ENCODE data around the gene PHF11. TPM values are rescaled to one million over a fixed set of nuclear protein-coding genes. Genes with fewer than 3 reads are reported as not detected.

PHF11 gene
- 16.4 TPM for total RNA-seq (ENCODE audit: unreplicated experiment)
- long read RNA-seq, partial matches to known transcripts: 1 of 7 reads
- long read RNA-seq, other reads (novel, unspliced or antisense): 1 of 7 reads

GRCh38 chr13:49495783-49496762, at the start of gene PHF11:
Gene PHF11, plus strand, starts transcription at chr13:49495953. Its CDS starts 49 bp downstream, at chr13:49496002.
- peaks cover 3% of the 10 kb centered on the region for H3K36me3 Mint-ChIP-seq (ENCODE audit: low read depth, unreplicated experiment)
- TF ChIP-seq CTCF (IDR thresholded peaks at IDR 0.05; ENCODE audit: unreplicated experiment): peak; percentile 18
- DNase-seq (ENCODE audit: low spot score): peak; percentile 53
- peak within 1 kb of the TSS; percentile 91 for H3K4me3 Mint-ChIP-seq (ENCODE audit: unreplicated experiment)
- peaks cover 4% of the 10 kb centered on the region for H3K27me3 Mint-ChIP-seq (ENCODE audit: unreplicated experiment)
- peaks cover 6% of the 10 kb centered on the region for H3K4me1 Mint-ChIP-seq (ENCODE audit: unreplicated experiment)
- no peaks in the 10 kb centered on the region for H3K9me3 Mint-ChIP-seq (ENCODE audit: unreplicated experiment)
- H3K27ac Mint-ChIP-seq (ENCODE audit: unreplicated experiment): peak within 1 kb of the TSS; percentile 64

- Mint-ChIP-seq H3K36me3 (ENCODE audit: low read depth, unreplicated experiment) (no peaks in the 10 kb centered on the region), H3K27me3 (ENCODE audit: unreplicated experiment) (peaks cover 4% of the 10 kb centered on the region), H3K9me3 (ENCODE audit: unreplicated experiment) (no peaks in the 10 kb centered on the region), H3K4me3 (ENCODE audit: unreplicated experiment) (no peak overlapping the region), H3K27ac (ENCODE audit: unreplicated experiment) (no peak overlapping the region), H3K4me1 (ENCODE audit: unreplicated experiment) (peaks cover 12% of the 10 kb centered on the region)
- TF ChIP-seq CTCF (IDR thresholded peaks at IDR 0.05; ENCODE audit: unreplicated experiment): no peak
- no peak for DNase-seq (ENCODE audit: low spot score)
These were observed 49.3 kb upstream of the PHF11 start for GRCh38 chr13:49446473-49446872.

GRCh38 chr13:49448753-49449152, 47.0 kb upstream of the PHF11 start:
- peaks cover 4% of the 10 kb centered on the region for H3K36me3 Mint-ChIP-seq (ENCODE audit: low read depth, unreplicated experiment)
- H3K9me3 Mint-ChIP-seq (ENCODE audit: unreplicated experiment): no peaks in the 10 kb centered on the region

GRCh38 chr13:49450105-49450819, 45.5 kb upstream of the PHF11 start:
- Mint-ChIP-seq H3K9me3 (ENCODE audit: unreplicated experiment) (no peaks in the 10 kb centered on the region), H3K4me1 (ENCODE audit: unreplicated experiment) (peaks cover 4% of the 10 kb centered on the region), H3K27ac (ENCODE audit: unreplicated experiment) (peak overlapping the region; percentile 28), H3K27me3 (ENCODE audit: unreplicated experiment) (no peaks in the 10 kb centered on the region), H3K36me3 (ENCODE audit: low read depth, unreplicated experiment) (peaks cover 4% of the 10 kb centered on the region), H3K4me3 (ENCODE audit: unreplicated experiment) (no peak overlapping the region)
- DNase-seq (ENCODE audit: low spot score): no peak
- no peak for TF ChIP-seq CTCF (IDR thresholded peaks at IDR 0.05; ENCODE audit: unreplicated experiment)

More at GRCh38 chr13:49448753-49449152, 47.0 kb upstream of the PHF11 start:
- Mint-ChIP-seq H3K27me3 (ENCODE audit: unreplicated experiment) (peaks cover under 1% of the 10 kb centered on the region), H3K4me3 (ENCODE audit: unreplicated experiment) (no peak overlapping the region), H3K4me1 (ENCODE audit: unreplicated experiment) (peaks cover 9% of the 10 kb centered on the region), H3K27ac (ENCODE audit: unreplicated experiment) (no peak overlapping the region)
- TF ChIP-seq CTCF (IDR thresholded peaks at IDR 0.05; ENCODE audit: unreplicated experiment): no peak
- no peak for DNase-seq (ENCODE audit: low spot score)
